C4-2B (cell line): ENCODE data around the gene XYLT1.

Experiments
- H3K27ac ChIP-seq: fragments of 450-650 bp; 2 replicates; pipeline ENCODE4 v1.5.1; 2017
- CTCF ChIP-seq: fragments of 450-650 bp; conservative IDR thresholded peaks from 2 replicates; pipeline ENCODE4 v1.5.1; 2017; ENCODE audit warnings: mild to moderate bottlenecking
- ZFX ChIP-seq: fragments of 450-650 bp; IDR thresholded peaks from 2 replicates; pipeline ENCODE4 v1.6.1; 2017

XYLT1 gene

GRCh38 chr16:17366299-17366961, 104.3 kb downstream of the XYLT1 start:
- TF ChIP-seq CTCF (no peak), ZFX (no peak)
- no peak overlapping the region for H3K27ac ChIP-seq

- no peak overlapping the region for H3K27ac ChIP-seq
- TF ChIP-seq CTCF (no peak), ZFX (no peak)
Measured at GRCh38 chr16:17365591-17366298, 105.0 kb downstream of the XYLT1 start.

DNA sequence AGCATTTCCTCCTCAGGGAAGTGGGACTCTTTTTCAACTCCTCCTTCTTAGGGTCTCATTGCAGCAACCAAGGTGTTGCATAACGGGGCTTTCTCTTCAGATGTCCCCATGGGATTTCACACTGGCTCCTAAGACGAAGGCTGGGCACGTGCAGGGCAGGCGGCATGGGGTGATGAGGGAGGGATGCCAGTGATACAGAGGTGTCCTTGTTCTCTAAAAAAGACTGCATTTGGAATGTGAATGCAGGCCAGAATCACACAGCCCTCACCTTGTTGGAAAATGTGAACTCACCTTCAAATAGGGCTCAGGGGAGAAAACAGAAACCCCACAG, 105.6 kb downstream of the XYLT1 start:
- no peak overlapping the region for H3K27ac ChIP-seq
- TF ChIP-seq CTCF = no peak
- TF ChIP-seq ZFX = no peak

DNA sequence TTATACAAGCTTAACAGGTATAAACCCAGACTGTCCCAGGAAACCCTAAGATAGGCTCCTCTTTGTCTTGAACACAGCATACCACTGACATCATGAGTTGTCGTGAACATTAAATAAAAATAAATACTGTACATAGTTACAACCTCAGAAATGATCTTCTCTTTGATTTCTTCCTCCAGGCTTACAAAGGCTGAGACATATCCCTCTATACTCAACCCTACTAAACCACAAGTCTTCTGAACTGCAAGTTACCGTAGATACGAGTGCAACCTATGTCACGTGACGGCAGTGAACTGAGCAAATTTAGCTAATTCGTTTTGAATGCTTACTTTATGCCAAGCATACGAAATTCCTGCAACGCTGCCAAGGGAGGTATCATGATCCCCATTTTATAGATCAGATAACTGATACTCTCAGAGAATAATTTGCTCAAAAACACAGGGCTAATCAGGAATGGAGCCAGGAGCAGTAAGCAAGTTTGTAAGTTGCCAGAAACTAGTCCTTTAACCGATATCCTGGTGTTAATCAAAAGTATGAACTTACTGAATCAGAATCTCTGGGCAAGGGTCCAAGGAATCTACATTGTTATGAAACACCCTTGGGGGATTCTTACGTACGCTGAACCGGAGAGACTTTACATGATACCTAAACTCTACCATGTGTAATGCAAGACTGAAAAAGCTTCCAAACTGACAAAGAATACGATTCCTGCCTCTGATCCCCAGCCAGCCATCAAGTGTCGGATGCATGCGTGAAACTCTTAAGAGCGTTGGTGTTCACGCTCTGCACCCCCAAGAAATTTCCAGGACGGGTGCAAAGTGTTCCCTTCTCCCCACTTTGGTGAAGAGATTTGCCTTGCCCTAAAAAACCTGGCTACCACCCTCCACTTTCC, 106.2 kb downstream of the XYLT1 start:
- no peak overlapping the region for H3K27ac ChIP-seq
- no peak for TF ChIP-seq CTCF
- TF ChIP-seq ZFX = no peak

DNA sequence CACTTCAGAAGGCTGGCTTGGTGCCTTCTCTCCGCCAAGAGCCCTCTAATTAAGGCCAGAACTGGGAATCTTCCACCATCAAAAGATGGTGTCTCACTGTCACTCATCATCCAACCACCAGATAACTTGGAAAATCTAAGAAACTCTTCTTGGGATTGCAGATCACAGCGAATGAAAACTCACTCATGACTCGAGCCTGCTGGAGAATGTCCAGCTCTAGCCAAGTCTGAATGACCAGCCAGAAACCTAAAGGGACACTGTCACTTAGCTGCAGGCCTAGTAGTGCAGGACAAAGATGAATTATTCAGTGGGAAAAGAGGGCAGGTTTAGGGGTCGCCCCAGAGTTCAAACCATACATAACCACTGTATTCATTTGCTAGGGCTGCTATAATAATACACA, 107.8 kb downstream of the XYLT1 start:
- no peak overlapping the region for H3K27ac ChIP-seq
- TF ChIP-seq ZFX = no peak

GRCh38 chr16:17362183-17362582, 108.6 kb downstream of the XYLT1 start:
- no peak overlapping the region for H3K27ac ChIP-seq

DNA sequence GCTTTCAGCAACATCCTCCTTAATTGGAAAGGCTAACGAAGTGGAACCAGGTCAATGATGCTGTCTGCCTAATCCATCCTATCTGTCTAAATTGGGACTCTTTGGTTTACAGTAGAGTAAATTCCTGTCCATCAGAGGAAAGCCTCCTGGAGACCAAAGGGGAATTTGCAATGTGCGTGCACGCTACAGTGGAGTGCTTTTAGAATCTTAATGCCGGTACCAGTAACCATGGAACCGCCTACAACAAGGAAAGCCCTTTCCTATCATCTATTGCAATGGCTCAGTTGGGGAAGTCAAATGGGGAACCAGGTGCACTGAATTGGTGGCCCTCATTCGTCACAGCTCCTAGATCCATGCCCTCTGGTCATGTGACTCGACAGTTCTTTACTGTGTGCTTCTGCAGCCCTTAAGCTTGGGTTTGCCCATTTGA, 110.1 kb downstream of the XYLT1 start:
- no peak overlapping the region for H3K27ac ChIP-seq
- no peak for TF ChIP-seq CTCF
- TF ChIP-seq ZFX = no peak

More at GRCh38 chr16:17362183-17362582, 108.6 kb downstream of the XYLT1 start:
- TF ChIP-seq CTCF (no peak), ZFX (no peak)
